Stimulated activated CD4-positive, alpha-beta T cell treated with anti-CD3 and anti-CD28 coated beads, Interleukin-15, amount 100 ng/mL, for 1 hour (primary cell): ENCODE measurements around the gene SP140.
"Not testable (repeated sequence)": the region's sequence is repeated elsewhere in the genome, so short reads cannot be mapped to it uniquely, and the experiment has no call there.

Experiments
- DNase-seq, 2 donors: peaks; one replicate each; pipeline ENCODE4 v3.0.0-alpha.2; 2020; ENCODE audit warnings: low read depth in 1 of 2, low spot score in 1 of 2

The SP140 gene

DNA sequence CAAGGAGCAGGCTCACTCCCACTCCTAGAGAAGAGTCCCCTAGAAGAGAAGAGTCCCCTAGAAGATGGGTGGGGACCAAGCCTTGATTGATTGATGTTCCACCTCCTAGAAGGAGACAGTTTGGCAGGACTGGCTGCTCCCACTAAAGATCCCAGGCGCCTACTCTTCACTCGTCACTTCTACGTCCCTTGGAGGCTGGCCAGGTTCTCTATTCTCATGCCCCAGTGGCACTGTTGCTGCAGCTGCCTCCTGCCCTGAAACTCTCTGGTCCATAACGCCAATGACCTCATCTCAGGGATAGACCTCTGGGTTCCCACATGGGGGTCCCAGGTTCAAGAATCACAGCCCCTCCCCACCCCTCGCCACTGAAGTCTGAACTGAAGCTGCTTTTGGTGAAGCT lies 99.0 kb downstream of the SP140 start:
- DNase-seq, result no peak

DNA sequence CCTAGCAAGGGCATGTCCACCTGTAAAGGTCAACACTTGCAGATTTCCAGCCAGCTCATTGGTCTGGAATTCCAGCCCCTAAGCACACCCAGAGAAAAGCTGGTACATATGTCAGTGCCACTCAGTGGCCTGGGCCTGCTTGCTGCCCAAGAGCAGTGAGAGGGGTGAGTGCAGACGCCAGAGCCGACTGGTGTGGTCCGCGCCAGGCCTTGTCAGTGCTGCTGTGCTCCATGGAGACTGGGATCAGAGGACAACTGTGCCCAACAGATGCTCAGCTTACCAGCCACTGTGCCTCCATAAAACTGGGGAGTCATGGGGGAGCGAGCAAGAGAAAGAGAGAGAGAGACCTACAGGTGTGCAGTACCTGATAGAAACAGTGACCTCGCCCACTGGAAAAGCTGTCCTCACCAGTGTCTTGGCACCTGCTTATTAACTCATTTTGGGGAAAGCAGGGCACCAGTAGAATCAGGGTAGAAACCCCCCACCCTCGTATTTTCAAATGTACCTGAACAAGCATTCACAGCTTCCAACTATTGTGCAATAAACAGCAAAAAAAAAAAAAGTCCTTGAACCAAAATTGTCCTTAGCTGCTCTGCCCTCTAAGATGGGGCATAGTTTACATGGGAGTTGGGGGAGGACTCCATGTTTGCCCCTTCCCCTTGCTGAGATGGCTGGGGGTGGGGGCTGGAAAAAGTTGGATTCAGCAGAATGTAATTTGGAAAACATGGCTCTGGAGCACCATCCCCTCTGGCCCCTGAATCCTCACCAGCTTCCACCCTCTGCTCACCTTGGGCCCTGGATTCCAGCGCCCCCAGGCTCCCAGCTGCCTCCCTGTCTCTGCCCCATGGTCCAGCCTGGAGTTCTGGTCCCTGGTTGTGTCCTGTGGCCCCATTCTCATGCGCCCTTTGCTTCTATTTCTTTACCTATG lies 100.0 kb downstream of the SP140 start:
- no peak for DNase-seq

DNA sequence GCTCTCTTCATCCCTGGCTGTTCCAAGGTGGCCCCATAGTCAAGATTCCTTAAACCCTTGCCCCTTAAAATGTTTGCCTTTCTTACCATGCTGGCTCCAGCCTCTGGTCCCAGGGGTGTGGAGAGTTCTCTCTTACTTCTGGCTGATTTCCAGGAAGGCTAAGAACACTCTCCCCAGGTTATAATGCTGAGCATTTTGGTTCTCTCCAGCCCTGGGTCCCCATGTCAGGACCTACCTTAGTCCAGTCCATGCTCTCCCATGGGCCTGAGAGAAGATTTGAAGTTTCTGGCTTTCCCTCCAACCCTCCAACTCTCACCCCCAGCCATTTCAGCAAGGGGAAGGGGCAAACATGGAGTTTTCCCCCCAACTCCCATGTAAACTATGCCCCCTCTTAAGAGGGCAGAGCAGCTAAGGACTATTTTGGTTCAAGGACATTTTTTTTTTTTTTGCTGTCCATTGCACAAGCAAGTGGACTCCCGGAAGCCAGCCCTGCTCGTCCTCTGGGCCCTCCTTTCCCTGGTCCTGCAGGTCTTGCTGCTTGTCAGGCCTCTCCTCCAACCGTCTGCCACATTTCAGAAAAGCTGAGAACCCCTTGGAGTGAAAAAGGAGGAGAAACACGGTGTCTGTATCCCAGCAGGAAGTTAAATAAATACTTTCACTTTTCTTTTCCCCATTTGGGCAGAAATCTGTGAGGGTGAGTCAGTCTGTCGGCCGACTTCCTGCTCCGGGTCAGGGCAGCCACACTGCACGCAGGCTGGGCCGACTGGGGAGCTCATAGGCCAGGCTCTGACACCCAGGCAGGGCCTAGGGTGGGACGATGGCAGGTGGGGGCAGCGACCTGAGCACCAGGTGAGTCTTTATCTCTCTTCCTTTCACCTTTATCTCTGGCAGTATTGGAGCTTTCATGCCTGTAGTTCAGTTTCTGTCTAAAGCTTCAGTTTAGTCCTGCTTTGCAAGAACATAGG lies 101.2 kb downstream of the SP140 start, which contains the start of gene SP140L:
Gene SP140L, plus strand, starts transcription at position 741 of the 965 bp plus-strand sequence. Its CDS starts 77 bp downstream, at position 818.
- DNase-seq, result peak; percentile 48 to 54

DNA sequence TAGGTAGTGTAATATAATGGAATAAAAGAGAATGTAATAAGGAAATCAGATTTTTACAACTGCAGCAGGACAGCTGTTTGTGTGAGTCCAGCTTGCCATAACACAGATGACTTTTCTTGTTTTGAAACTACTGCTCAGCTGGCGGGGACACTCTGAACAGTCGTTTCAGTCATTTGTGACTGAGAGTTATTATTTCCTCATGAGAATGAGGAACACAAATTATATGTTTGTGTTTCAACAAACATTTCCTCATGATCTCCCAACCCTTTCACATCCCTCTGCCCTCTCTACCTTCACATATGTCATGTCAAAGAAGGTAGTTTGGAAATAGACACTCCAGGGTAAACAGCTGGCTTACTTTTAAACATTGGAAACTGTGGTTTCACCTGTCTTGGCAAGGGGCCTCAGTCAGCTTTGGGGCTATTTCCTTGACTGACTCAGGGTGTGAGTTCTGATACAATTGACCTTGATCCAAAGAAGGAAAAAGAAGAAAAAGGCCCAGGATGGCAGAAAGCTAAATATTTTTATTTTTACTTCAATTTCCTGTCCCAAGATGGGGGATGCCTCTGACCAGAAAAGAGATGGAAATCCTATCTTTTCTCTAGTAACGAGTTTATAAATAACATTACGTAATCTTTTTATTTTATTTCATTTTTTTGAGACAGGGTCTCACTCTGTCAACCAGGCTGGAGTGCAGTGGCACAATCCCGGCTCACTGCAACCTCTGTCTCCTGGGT lies 102.0 kb downstream of the SP140 start:
- DNase-seq, result no peak

DNA sequence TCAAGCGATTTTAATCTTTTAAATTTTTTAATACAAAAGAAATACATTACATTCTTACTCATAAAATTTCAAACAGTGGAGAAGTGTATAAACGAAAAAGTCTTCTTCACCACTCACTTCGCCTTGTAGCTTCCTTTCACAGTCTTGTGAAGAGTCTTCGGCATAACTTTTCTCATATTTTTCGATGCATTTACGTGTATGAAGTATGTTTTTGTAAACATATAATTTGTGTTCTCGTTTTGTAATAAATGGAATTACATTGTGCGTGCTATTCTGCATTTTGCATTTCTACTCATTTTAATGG lies 102.6 kb downstream of the SP140 start:
- DNase-seq, result no peak

DNA sequence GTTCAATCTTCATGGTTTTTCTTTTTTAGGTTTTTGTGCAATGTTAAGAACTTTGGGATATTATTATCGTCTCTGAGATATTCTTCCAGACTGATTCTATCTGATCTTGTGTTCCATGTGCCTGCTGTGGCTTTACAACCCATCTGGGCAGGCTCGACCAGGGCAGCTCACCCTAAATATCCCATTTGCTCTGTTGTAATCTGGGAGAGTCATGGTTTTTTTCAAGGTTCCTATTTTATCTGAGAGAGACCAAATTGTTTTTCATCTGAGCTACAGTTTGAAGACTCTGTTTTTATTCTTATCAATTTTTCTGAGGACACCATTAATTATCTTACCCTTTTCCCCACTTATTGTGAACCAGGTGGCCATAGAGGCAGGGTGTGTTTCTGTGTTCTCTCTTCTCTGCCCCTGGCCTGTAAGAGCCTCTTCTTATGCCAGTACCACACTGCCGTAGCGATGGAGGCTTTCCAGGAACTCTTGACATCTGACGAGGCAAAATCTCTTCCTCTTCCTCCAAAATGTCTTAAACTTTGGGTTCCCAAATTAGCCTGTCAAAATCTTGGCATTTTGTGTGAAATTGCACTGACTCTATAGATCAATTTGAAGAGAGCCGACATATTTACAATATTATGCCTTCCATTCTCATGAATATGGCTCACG lies 104.5 kb downstream of the SP140 start:
- no peak for DNase-seq

DNA sequence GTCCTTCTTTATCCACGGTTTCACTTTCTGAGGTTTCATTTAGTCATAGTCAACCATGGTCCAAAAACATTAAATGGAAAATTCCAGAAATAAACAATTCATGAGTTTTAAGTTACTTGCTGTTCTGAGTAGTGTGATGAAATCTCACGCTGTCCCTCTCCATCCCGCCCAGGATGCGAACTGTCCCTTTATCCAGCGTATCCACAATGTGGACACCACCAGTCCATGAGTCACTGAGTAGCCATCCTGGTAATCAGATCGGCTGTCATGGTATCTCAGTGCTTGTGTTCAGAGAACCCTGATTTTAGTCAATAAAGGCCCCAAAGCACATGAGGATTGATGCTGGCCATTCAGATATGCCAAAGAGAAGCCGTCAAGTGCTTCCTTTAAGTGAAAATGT lies 105.2 kb downstream of the SP140 start:
- no peak for DNase-seq

DNA sequence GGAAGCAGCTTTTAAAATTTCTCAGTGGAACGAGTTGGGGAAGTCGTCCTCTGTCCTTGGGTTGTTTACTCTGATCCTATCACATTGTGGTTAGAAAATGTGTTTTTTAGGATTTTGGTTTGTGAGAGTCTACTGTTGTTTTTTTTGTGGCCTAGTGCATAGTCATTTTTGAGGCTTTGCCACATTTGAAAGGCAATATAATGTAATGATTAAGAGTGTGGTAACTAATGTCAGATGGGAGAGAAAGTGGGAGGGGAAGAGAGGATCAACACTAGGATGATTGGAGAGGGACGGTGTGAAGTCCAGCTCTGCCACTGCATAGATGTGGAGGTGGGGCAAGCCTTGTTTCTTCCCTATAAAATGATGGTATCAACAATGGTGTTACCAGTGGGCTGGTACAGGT lies 109.9 kb downstream of the SP140 start:
- no peak for DNase-seq

DNA sequence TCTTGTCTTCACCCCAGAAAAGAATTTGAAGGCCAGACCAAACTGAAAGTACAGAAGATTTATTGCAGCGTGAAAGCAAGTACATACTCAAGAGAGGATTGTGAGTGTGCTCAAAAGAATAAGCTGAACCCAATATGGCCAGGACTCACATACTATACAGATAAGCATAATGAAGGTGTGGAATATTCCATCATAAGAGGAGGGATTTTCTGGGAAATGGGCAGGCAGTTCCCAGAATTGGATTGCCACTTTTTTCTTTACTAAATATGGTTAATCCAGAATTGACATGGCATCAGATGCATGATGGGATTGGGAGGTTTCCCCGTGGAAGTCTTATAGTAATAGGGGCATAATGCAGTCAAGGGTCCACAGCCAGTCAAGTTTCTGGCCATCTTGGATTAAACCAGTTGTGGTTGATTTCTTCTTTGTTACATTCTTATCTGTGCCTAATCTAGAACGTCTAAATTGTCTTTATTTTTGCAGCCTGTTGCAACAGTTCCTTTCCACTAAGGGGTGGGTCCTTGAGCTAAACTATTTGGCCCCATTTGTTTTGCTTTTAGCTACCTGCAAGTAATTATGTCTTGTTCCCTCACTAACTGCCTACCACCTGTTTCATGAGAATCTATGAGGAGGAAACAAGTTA lies 110.4 kb downstream of the SP140 start:
- DNase-seq, result no peak

DNA sequence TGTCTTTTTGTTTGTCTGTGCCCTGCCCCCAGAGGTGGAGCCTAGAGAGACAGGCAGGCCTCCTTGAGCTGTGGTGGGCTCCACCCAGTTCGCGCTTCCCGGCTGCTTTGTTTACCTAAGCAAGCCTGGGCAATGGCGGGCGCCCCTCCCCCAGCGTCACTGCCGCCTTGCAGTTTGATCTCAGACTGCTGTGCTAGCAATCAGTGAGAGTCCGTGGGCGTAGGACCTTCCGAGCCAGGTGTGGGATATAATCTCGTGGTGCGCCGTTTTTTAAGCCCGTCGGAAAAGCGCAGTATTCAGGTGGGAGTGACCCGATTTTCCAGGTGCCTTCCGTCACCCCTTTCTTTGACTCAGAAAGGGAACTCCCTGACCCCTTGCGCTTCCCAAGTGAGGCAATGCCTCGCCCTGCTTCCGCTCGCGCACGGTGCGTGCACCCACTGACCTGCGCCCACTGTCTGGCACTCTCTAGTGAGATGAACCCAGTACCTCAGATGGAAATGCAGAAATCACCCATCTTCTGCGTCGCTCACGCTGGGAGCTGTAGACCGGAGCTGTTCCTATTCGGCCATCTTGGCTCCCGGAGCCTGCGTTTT lies 116.5 kb downstream of the SP140 start:
- not testable (repeated sequence) for DNase-seq

DNA sequence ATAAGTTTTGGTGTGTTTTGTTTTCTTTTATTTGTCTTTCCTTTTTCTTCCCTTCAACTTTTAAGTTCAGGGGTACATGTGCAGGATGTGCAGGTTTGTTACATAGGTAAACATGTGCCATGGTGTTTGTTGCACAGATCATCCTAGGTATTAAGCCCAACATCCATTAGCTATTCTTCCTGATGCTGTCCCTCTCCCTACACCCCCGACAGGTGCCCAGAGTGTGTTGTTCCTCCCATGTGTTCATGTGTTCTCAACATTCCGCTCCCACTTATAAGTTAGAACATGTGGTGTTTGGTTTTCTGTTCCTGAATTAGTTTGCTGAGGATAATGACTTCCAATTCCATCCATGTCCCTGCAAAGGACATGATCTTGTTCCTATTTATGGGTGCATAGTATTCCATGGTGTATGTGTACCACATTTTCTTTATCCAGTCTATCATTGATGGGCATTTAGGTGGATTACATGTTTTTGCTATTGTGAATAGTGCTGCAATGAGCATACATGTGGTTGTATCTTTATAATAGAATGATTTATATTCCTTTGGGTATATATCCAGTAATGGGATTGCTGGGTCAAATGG lies 117.6 kb downstream of the SP140 start:
- DNase-seq, result not testable (repeated sequence)

DNA sequence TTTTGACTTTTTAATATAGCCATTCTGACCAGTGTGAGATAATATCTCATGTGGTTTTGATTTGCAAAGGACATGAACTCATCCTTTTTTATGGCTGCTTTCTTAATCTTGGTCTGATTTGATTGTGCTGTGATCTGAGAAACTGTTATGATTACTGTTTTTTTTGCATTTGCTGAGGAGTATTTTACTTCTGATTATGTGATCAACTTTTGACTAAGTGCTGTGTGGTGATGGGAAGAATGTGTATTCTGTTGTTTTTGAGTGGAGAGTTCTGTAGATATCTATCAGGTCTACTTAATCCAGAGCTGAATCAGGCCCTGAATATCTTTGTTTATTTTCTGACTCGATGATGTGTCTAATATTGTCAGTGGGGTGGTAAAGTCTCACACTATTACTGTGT lies 118.2 kb downstream of the SP140 start:
- no peak for DNase-seq

DNA sequence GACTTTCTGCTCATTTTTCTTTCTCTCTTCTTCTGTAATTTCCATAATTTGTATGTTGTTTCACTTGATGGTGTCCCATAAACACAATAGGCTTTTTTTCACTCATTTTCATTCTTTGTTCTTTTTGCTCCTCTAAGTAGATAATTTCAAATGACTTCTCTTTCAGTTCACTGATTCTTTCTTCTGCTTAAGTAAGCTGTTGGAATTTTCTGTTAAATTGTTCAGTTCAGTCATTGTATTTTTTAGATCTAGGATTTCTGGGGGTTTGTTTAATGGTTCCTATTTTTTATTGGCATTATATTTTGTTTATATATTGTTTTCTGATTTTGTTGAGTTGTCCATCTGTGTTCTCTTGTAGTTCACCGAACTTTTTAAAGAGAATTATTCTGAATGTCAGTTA lies 120.9 kb downstream of the SP140 start:
- no peak for DNase-seq

DNA sequence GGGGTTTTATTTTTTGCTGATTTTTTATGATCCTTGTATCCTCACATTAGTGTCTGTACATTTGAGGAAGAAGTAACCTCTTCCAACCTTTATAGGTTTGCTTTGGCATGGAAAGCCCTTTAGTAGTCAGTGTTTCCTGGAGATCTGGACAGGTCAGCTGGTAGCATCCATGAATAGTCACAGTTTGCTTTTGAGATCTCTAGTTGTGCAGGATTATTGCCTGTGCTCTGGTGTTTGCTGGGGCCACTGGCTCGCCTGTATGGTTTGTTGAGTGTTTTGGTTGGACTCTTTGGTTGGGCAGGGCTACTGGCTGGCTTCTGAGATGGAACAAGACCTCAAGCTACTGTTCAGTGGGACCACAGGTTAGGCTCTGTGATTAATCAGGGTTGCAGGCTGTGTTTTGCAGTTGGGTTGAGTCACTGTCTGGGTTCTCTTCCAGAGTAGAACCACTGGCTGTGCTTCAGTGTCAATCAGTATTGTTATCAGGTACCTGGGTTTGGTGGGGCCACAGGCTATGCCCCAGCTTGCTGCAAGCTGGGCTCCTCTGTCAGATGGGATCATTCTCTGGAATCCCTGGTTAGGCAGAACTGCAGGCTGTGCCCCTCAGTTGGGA lies 121.5 kb downstream of the SP140 start:
- no peak for DNase-seq

DNA sequence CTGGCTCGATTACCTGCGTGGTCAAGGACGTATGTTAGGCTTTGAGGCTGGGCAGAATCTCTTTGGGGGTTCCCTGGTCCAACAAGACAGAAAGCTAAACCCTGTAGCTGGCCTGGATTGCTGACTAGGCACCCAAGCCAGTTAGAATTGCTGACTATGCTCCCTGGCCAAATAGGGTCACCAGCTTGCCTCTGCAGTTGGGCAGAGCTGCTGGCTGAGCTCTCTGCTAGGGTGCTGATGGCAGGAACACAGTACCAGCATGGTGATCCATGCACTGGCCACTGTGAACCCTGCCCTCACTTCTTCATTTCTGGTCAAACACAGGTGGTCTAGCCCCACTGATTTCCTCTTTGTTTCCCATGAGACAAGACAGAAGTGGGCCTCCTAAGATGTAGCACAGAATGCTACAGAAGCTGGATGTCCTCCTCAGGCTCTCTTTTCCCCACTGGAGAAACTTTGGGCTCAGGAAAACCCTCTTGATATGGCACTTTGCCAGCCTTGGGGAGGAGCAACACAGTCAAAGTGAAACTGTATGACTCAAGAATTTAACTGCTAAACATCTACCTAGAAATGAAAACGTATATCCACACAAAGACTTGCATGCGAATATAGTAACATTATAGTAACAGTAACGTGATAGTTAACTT lies 122.2 kb downstream of the SP140 start:
- no peak for DNase-seq

DNA sequence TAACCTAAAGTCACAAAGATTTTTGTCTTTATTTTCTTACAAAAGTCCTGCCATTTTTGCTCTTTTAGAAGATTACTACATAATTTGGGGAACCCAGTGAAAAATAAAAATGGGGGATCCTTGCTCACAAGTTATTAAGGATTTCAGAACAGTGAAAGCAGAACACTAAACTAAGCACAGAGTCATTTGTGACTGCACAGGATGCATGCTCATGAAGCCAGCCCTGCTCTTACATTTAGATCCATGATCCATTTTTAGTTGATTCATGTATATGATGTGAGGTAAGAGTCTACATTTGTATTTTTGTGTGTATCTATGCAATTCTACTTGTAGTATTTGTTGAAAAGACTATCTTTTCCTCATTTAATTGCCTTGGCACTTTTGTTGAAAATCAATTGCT lies 123.3 kb downstream of the SP140 start:
- no peak for DNase-seq

DNA sequence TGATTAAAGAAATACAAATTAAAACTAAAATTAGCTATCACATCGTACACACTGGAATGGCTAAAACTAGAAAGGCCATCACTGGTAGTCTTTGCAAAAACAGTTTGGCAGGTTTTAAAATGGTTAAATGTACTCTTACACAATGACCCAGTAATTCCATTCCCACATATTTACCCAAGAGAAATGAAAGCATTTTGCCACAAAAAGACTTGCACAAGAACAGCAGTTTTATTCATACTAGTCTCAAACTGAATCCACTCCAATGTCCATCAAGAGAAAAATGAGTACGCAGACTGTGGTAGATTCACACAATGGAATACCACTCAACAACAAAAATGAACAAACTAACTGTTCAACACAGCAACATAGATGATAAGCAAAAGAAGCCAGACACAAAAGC lies 130.5 kb downstream of the SP140 start:
- DNase-seq, result no peak

DNA sequence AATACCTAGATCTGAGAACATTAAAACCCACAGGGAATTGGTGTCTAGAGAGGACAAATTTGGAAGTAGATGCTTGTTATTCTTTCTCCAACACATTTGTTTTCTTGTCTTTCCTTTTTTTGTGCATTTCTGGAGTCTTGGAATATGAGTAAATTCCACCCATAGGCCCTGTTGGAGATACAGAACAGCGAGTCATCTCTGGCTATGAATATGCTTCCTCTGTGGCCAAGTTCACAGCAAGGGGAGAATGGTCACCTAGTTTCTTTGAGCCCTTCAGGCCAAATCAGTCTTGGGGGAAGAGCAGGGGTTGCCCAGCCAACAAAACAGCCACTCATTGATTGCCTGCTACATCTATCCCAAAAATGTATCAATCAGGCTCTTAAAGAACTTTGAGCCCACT lies 132.8 kb downstream of the SP140 start:
- no peak for DNase-seq

DNA sequence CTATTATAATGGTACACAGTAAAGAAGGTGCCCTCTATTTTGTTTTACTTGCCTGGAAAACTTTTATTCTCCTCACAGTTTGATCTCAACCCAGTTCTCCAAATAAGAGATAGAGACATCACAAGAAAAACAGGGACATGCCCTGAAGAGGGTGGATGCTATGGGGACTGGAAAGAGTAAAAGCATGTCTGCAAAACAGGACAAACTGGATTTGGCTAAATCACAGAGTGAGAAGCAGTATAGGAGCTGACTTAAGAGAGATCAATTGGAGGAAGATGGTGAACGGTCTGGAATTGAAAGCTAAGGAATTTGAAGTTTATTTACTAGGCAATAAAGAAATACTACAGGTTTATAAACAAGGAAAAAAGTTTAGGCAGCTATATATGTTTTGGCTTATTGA lies 134.5 kb downstream of the SP140 start:
- no peak for DNase-seq
